Measurements from ENCODE around the gene DNASE2.
"Not testable (repeated sequence)": the region's sequence is repeated elsewhere in the genome, so short reads cannot be mapped to it uniquely, and the experiment has no call there.

Gene DNASE2

GRCh38 chr19:12881172-12881808, at the start of gene DNASE2:
TSS of gene DNASE2 (minus strand) at chr19:12881449. CDS start at chr19:12881375, 74 bp downstream.
- peak; percentile 80 for DNase-seq (ENCODE audit: low read depth)

- no peak for DNase-seq (ENCODE audit: low read depth)
Observed at GRCh38 chr19:12930002-12930645, 48.9 kb upstream of the DNASE2 start.

GRCh38 chr19:12924621-12925310, 43.5 kb upstream of the DNASE2 start:
- DNase-seq (ENCODE audit: low read depth) = no peak

- no peak for DNase-seq (ENCODE audit: low read depth)
Observed at GRCh38 chr19:12922959-12923358, 41.7 kb upstream of the DNASE2 start.

- DNase-seq (ENCODE audit: low read depth) = no peak
Observed at GRCh38 chr19:12921047-12921446, 39.8 kb upstream of the DNASE2 start.

GRCh38 chr19:12918253-12918652, 37.0 kb upstream of the DNASE2 start:
- no peak for DNase-seq (ENCODE audit: low read depth)

- DNase-seq (ENCODE audit: low read depth) = not testable (repeated sequence)
Observed at GRCh38 chr19:12915860-12916259, 34.6 kb upstream of the DNASE2 start.

GRCh38 chr19:12913851-12914690, 32.8 kb upstream of the DNASE2 start:
- no peak for DNase-seq (ENCODE audit: low read depth)

- DNase-seq (ENCODE audit: low read depth) = no peak
Observed at GRCh38 chr19:12913011-12913561, 31.8 kb upstream of the DNASE2 start.

- DNase-seq (ENCODE audit: low read depth) = no peak
Observed at GRCh38 chr19:12912571-12912970, 31.3 kb upstream of the DNASE2 start.

GRCh38 chr19:12907166-12907565, 25.9 kb upstream of the DNASE2 start:
- DNase-seq (ENCODE audit: low read depth) = no peak

- DNase-seq (ENCODE audit: low read depth) = no peak
Observed at GRCh38 chr19:12899891-12900518, 18.8 kb upstream of the DNASE2 start.

GRCh38 chr19:12896460-12896859, 15.2 kb upstream of the DNASE2 start:
- no peak for DNase-seq (ENCODE audit: low read depth)

- DNase-seq (ENCODE audit: low read depth) = no peak
Observed at GRCh38 chr19:12893582-12893981, 12.3 kb upstream of the DNASE2 start.

GRCh38 chr19:12891553-12892021, 10.3 kb upstream of the DNASE2 start:
- no peak for DNase-seq (ENCODE audit: low read depth)

- peak; percentile 91 for DNase-seq (ENCODE audit: low read depth)
Observed at GRCh38 chr19:12890787-12891552, 9.7 kb upstream of the DNASE2 start, which contains the start of gene GCDH. TSS of gene GCDH (plus strand) at chr19:12891160. CDS start at chr19:12891305, 145 bp downstream.

GRCh38 chr19:12890299-12890786, 9.1 kb upstream of the DNASE2 start:
- DNase-seq (ENCODE audit: low read depth) = not testable (repeated sequence)

GRCh38 chr19:12888006-12888603, 6.9 kb upstream of the DNASE2 start:
- no peak for DNase-seq (ENCODE audit: low read depth)

GRCh38 chr19:12886969-12887747, 5.9 kb upstream of the DNASE2 start, which contains the start of gene KLF1:
TSS of gene KLF1 (minus strand) at chr19:12887201. CDS start at chr19:12887140, 61 bp downstream.
- no peak for DNase-seq (ENCODE audit: low read depth)
